Measurements from ENCODE around the gene GHRH.
A peak's percentile ranks its signal among the peaks of the same experiment; 100 is the strongest.

GHRH gene

DNA sequence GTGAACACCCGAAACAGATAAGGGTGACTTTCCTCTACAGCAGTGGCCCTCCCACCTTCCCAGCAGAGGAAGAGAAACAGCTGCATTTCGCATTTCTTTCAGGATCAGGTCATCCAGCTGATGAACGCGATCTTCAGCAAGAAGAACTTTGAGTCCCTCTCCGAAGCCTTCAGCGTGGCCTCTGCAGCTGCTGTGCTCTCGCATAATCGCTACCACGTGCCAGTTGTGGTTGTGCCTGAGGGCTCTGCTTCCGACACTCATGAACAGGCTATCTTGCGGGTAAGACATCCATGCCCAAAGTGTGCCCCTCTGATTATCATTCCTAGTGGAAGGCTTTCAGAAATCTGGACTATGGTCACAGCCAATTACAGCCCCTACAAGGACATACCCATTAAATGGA lies 54.4 kb downstream of the GHRH start:
- TF ChIP-seq, protein P1, sequence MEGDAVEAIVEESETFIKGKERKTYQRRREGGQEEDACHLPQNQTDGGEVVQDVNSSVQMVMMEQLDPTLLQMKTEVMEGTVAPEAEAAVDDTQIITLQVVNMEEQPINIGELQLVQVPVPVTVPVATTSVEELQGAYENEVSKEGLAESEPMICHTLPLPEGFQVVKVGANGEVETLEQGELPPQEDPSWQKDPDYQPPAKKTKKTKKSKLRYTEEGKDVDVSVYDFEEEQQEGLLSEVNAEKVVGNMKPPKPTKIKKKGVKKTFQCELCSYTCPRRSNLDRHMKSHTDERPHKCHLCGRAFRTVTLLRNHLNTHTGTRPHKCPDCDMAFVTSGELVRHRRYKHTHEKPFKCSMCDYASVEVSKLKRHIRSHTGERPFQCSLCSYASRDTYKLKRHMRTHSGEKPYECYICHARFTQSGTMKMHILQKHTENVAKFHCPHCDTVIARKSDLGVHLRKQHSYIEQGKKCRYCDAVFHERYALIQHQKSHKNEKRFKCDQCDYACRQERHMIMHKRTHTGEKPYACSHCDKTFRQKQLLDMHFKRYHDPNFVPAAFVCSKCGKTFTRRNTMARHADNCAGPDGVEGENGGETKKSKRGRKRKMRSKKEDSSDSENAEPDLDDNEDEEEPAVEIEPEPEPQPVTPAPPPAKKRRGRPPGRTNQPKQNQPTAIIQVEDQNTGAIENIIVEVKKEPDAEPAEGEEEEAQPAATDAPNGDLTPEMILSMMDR (IDR thresholded peaks at IDR 0.05; ENCODE audit: low read depth, low read length): no peak

DNA sequence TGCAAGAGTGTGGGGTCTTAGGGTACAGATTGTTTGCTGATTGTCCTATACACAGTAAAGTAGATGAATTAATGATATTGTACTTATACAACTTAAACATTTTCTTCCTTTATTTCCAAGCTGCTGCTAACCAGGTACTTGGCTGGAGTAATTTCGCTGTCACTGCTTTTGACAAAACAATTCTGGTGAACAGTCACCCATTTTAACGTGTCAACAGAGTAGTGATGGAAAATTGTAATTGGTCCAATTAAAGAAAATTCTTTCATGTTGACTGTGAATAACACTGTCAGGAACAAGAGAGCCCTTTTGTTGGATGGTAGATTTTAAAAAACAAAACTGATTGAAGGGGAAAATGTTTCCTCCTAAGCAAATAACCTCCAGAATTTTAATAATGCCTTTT lies 55.8 kb downstream of the GHRH start:
- no peak overlapping the region for H3K4me3 ChIP-seq (ENCODE audit: low read depth, low read length)
- TF ChIP-seq, protein P1 (IDR thresholded peaks at IDR 0.05; ENCODE audit: low read depth, low read length): no peak

More for the DNA sequence above, 54.4 kb downstream of the GHRH start:
- no peak overlapping the region for H3K4me3 ChIP-seq (ENCODE audit: low read depth, low read length)

GRCh38 chr20:37205130-37205529 lies 56.5 kb downstream of the GHRH start:
- TF ChIP-seq, protein P1 (IDR thresholded peaks at IDR 0.05; ENCODE audit: low read depth, low read length): no peak
- H3K4me3 ChIP-seq (ENCODE audit: low read depth, low read length): no peak overlapping the region

- H3K4me3 ChIP-seq (ENCODE audit: low read depth, low read length): no peak overlapping the region
- TF ChIP-seq, protein P1 (IDR thresholded peaks at IDR 0.05; ENCODE audit: low read depth, low read length): no peak
These were observed 57.6 kb downstream of the GHRH start for GRCh38 chr20:37204056-37204455.

DNA sequence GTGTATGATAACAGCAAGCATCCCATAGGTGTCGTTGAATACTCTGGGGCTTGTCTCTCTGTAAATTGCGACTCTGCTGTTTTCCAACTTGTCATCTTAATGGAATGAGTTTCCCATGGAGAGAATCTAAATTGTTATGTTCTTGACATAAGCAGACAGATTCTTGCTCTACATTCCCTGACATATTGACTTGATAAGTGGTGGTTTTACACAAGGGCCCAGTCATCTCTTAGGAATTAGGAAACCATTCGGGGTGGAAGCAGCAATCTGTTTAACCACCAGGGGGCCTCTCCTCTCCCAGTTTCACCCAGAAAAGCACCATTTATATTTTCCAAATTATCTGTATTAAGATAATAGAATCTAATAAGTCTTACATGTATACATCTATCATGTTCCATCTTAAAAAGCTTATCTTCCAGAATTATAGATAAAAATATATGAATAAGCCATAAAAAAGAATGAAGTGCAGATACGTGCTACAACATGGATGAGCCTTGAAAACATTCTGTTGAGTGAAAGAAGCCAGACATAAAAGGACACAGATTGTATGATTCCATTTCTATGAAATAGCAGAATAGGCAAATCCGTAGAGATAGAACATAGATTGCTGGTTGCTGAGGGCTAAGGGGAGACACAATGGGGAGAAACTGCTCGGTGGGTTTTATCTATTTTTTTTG lies 59.2 kb downstream of the GHRH start:
- H3K4me3 ChIP-seq (ENCODE audit: low read depth, low read length): peak overlapping the region; percentile 10
- TF ChIP-seq, protein P1 (IDR thresholded peaks at IDR 0.05; ENCODE audit: low read depth, low read length): peak; percentile 85

- peak overlapping the region; percentile 10 for H3K4me3 ChIP-seq (ENCODE audit: low read depth, low read length)
- TF ChIP-seq, protein P1 (IDR thresholded peaks at IDR 0.05; ENCODE audit: low read depth, low read length): no peak
These were observed 59.8 kb downstream of the GHRH start for GRCh38 chr20:37201827-37202162.

Data from WI38 (cell line).